Endodermal cell (in vitro differentiated cells): ENCODE measurements around the gene DLG5. TPM values are rescaled to one million over a fixed set of nuclear protein-coding genes. Genes with fewer than 3 reads are reported as not detected.

Source experiments
- DNase-seq: peaks from one replicate; pipeline ENCODE4 v3.0.0-alpha.2; 2017
- H3K27ac ChIP-seq: 2 replicates; pipeline ENCODE4 v1.5.1; 2013; ENCODE audit warnings: mild to moderate bottlenecking, low read depth, low read length, moderate library complexity
- H3K27me3 ChIP-seq: 2 replicates; pipeline ENCODE4 v1.6.1; 2013; ENCODE audit warnings: mild to moderate bottlenecking, low read length, moderate library complexity; ENCODE audit not compliant: insufficient read depth, control insufficient read depth, poor library complexity, severe bottlenecking
- H3K36me3 ChIP-seq: 2 replicates; pipeline ENCODE4 v1.7.0; 2013; ENCODE audit warnings: mild to moderate bottlenecking, low read length, moderate library complexity; ENCODE audit not compliant: control insufficient read depth, insufficient read depth
- H3K4me1 ChIP-seq: one replicate; pipeline ENCODE4 v1.7.0; 2013; ENCODE audit warnings: low read length; ENCODE audit not compliant: control insufficient read depth, insufficient read depth
- H3K4me3 ChIP-seq: 2 replicates; pipeline ENCODE4 v1.5.1; 2013; ENCODE audit warnings: mild to moderate bottlenecking, low read length, moderate library complexity
- H3K9ac ChIP-seq: 2 replicates; pipeline ENCODE4 v1.6.1; 2013; ENCODE audit warnings: mild to moderate bottlenecking, low read length, moderate library complexity; ENCODE audit not compliant: poor library complexity, severe bottlenecking; ENCODE audit errors: extremely low read depth
- H3K9me3 ChIP-seq: 2 replicates; pipeline ENCODE4 v1.6.1; 2013; ENCODE audit warnings: mild to moderate bottlenecking, low read length, moderate library complexity; ENCODE audit not compliant: control insufficient read depth
- H3K27ac Mint-ChIP-seq: 2 replicates; pipeline ENCODE4 v1.8.0; 2020; ENCODE audit warnings: mixed read lengths
- H3K27me3 Mint-ChIP-seq: 2 replicates; pipeline ENCODE4 v1.8.0; 2021; ENCODE audit warnings: mild to moderate bottlenecking, mixed read lengths; ENCODE audit not compliant: insufficient read depth
- H3K36me3 Mint-ChIP-seq: 2 replicates; pipeline ENCODE4 v1.8.0; 2020; ENCODE audit warnings: low read depth, mixed read lengths
- H3K4me1 Mint-ChIP-seq: 2 replicates; pipeline ENCODE4 v1.8.0; 2020; ENCODE audit warnings: mixed read lengths
- H3K4me3 Mint-ChIP-seq: 2 replicates; pipeline ENCODE4 v1.8.0; 2020; ENCODE audit warnings: mild to moderate bottlenecking, moderate library complexity, mixed read lengths
- H3K9me3 Mint-ChIP-seq: 2 replicates; pipeline ENCODE4 v1.8.0; 2020; ENCODE audit warnings: mild to moderate bottlenecking, mixed read lengths
- WGBS, 2 experiments: methylation state at CpG; one replicate each; pipeline versions ENCODE4 v1.1.5 to v1.1.7; 2013; ENCODE audit warnings: missing lambda C conversion rate in 2 of 2, mixed read lengths in 1 of 2; ENCODE audit not compliant: insufficient coverage in 1 of 2, insufficient read length in 1 of 2; 5-methylcytosine and 5-hydroxymethylcytosine counted together
- total RNA-seq, 2 donors: library from RNA; stranded (reverse); fragmentation: NEBNext Ultra II Directional in 1 of 2; extraction: Animal tissue kit (Norgen Biotek cat#: 25700) in 1 of 2; gene quantifications; 2 replicates in 1 of 2; 3 replicates in 1 of 2; pipeline ENCODE4 v1.2.1, GENCODE V29; 2021
- TF ChIP-seq, protein P1 (sequence below): fragments of 200-600 bp; sonication (generic); conservative IDR thresholded peaks from 2 replicates; pipeline ENCODE4 v1.5.0; 2021; ENCODE audit warnings: antibody characterized with exemption, mild to moderate bottlenecking

The DLG5 gene
- total RNA-seq, 2 donors from 2014 or later: 79.4 to 83.4 TPM

DNA sequence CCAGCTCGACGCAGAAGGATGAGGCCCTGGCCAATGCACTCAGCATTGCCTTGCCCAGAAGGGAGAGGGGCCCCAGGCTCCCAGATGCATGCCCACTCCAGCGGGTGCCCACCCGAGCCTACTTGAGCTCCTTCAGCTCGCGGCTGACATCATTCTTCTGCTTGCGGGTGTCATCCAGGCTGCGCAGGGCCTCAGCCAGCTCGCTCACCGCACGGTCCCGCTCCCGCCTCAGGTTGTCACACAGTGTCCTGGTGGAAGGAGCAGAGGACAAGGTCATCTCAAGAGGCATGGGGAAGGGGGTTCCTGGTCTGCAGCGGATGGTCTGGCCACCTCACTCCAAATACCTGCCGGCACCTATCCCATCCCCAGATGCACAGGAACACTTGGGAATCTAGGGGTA lies 92.8 kb downstream of the DLG5 start:
- Mint-ChIP-seq H3K4me1 (peaks cover 8% of the 10 kb centered on the region), H3K27me3 (no peaks in the 10 kb centered on the region), H3K9me3 (no peaks in the 10 kb centered on the region), H3K27ac (no peak overlapping the region), H3K36me3 (peaks cover 69% of the 10 kb centered on the region), H3K4me3 (no peak overlapping the region)
- Histone ChIP-seq H3K27ac (no peak overlapping the region), H3K36me3 (peaks cover 57% of the 10 kb centered on the region), H3K9ac (no peak overlapping the region), H3K27me3 (no peaks in the 10 kb centered on the region), H3K4me1 (peaks cover 4% of the 10 kb centered on the region), H3K4me3 (no peak overlapping the region), H3K9me3 (no peaks in the 10 kb centered on the region)
- no peak for DNase-seq
- TF ChIP-seq, protein P1, sequence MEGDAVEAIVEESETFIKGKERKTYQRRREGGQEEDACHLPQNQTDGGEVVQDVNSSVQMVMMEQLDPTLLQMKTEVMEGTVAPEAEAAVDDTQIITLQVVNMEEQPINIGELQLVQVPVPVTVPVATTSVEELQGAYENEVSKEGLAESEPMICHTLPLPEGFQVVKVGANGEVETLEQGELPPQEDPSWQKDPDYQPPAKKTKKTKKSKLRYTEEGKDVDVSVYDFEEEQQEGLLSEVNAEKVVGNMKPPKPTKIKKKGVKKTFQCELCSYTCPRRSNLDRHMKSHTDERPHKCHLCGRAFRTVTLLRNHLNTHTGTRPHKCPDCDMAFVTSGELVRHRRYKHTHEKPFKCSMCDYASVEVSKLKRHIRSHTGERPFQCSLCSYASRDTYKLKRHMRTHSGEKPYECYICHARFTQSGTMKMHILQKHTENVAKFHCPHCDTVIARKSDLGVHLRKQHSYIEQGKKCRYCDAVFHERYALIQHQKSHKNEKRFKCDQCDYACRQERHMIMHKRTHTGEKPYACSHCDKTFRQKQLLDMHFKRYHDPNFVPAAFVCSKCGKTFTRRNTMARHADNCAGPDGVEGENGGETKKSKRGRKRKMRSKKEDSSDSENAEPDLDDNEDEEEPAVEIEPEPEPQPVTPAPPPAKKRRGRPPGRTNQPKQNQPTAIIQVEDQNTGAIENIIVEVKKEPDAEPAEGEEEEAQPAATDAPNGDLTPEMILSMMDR: no peak
- WGBS, 2 experiments: 96 to 100% methylated on average over 3 to 15 of the region's 15 CpGs

DNA sequence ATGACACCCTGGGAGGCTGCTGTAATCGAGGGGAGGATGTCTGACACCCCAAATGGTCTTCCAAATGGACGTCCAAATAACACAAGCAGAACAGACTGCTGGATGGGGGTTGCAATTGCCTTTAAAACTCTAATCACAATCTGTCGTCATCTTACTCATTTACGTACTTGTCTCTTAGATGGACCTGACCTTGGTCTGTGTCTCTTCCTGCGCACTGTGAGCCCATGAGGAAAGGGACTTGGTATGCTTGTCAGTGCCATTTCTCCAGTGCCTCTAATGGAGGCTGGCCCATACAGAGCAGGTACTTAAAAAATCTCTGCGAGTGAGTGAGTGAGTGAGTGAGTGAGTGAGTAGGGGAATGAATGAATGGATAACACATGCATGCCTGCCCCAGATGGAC lies 93.3 kb downstream of the DLG5 start:
- 91 to 93% methylated on average over 6 of the region's 6 CpGs for WGBS, 2 experiments
- Histone ChIP-seq H3K9me3 (no peaks in the 10 kb centered on the region), H3K4me1 (peaks cover 4% of the 10 kb centered on the region), H3K9ac (no peak overlapping the region), H3K27me3 (no peaks in the 10 kb centered on the region), H3K27ac (no peak overlapping the region), H3K36me3 (peaks cover 62% of the 10 kb centered on the region), H3K4me3 (no peak overlapping the region)
- Mint-ChIP-seq H3K4me3 (no peak overlapping the region), H3K4me1 (peaks cover 8% of the 10 kb centered on the region), H3K27ac (no peak overlapping the region), H3K9me3 (no peaks in the 10 kb centered on the region), H3K36me3 (peaks cover 74% of the 10 kb centered on the region), H3K27me3 (no peaks in the 10 kb centered on the region)
- no peak for DNase-seq
- TF ChIP-seq, protein P1: no peak

DNA sequence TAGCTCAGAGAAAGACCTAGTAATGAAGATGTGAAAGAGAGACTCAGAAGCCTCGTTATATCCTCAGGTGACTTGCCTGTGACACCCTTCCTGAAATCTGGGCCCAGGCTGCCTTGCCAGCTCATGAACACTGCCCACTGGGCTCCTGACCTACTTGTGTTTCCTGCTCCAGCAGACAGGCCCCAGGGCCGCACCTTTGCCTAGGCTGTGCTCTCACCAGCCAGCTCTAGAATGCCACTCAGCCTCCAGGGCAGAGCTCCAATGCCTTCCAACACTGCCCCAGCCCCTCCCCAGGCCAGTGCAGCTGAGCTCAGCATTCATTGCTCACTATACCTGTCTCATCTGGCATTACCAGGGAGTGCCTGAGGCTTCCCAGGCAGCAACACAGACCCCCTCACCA lies 94.3 kb downstream of the DLG5 start:
- Mint-ChIP-seq H3K4me3 (no peak overlapping the region), H3K36me3 (peaks cover 80% of the 10 kb centered on the region), H3K9me3 (no peaks in the 10 kb centered on the region), H3K4me1 (peaks cover 6% of the 10 kb centered on the region), H3K27me3 (no peaks in the 10 kb centered on the region), H3K27ac (no peak overlapping the region)
- Histone ChIP-seq H3K36me3 (peaks cover 72% of the 10 kb centered on the region), H3K9me3 (no peaks in the 10 kb centered on the region), H3K4me1 (peaks cover under 1% of the 10 kb centered on the region), H3K27ac (no peak overlapping the region), H3K4me3 (no peak overlapping the region), H3K27me3 (no peaks in the 10 kb centered on the region), H3K9ac (no peak overlapping the region)
- DNase-seq: no peak
- 96 to 100% methylated on average over 1 to 2 of the region's 2 CpGs for WGBS, 2 experiments
- TF ChIP-seq, protein P1: no peak
